ENCODE results near the gene CDR2. TPM values are rescaled to one million over a fixed set of nuclear protein-coding genes. Genes with fewer than 3 reads are reported as not detected.

The CDR2 gene
- total and polyA plus RNA-seq, 2 experiments from 2014 or later = 26.7 to 30.9 TPM

DNA sequence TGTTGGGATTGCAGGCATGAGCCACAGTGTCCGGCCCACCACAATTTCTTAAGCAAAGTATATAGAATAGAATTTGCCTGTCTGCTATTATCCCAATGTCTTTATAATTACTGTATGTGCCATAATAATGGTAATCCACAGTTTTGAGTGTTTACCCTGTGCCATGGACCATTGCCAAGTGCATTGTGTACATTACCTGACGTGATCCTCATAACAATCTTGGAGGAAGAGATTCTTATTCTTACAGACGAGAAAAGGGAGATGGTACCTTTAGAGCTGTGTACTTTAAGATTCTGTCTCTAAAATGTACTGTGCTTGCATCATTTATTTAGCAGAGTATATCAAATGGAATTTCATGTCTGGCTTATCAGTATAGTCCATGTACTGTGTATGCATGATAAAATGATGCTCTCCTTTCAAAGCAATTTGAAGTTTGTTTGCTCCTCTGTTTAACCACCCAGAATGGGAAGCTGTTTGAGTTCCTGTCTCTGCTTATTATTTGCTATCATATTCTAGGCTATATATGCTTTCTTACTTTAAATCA, 13.8 kb upstream of the CDR2 start:
- H3K4me3 ChIP-seq = no peak overlapping the region
- no peaks in the 10 kb centered on the region for H4K20me1 ChIP-seq (ENCODE audit: insufficient read depth, poor library complexity, severe bottlenecking)
- DNase-seq (ENCODE audit: low spot score) = no peak
- H3K36me3 ChIP-seq (replicated peaks; ENCODE audit: insufficient read depth, low read depth) = no peaks in the 10 kb centered on the region
- no peaks in the 10 kb centered on the region for H3K9me3 ChIP-seq (ENCODE audit: low read depth)
- no peaks in the 10 kb centered on the region for H3K9me2 ChIP-seq (replicated peaks; ENCODE audit: insufficient read depth)
- no peak overlapping the region for H3K4me2 ChIP-seq
- 77% methylated on average over 3 of the region's 3 CpGs for WGBS (ENCODE audit: low lambda C conversion rate, missing lambda C conversion rate)
- no peak overlapping the region for H3K27ac ChIP-seq
- TF ChIP-seq, protein P1, sequence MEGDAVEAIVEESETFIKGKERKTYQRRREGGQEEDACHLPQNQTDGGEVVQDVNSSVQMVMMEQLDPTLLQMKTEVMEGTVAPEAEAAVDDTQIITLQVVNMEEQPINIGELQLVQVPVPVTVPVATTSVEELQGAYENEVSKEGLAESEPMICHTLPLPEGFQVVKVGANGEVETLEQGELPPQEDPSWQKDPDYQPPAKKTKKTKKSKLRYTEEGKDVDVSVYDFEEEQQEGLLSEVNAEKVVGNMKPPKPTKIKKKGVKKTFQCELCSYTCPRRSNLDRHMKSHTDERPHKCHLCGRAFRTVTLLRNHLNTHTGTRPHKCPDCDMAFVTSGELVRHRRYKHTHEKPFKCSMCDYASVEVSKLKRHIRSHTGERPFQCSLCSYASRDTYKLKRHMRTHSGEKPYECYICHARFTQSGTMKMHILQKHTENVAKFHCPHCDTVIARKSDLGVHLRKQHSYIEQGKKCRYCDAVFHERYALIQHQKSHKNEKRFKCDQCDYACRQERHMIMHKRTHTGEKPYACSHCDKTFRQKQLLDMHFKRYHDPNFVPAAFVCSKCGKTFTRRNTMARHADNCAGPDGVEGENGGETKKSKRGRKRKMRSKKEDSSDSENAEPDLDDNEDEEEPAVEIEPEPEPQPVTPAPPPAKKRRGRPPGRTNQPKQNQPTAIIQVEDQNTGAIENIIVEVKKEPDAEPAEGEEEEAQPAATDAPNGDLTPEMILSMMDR (IDR thresholded peaks at IDR 0.05; ENCODE audit: poor library complexity) = no peak
- TF ChIP-seq EZH2phosphoT487 (IDR thresholded peaks at IDR 0.05; ENCODE audit: low read depth, severe bottlenecking, unreplicated experiment) (no peak), EZH2 (IDR thresholded peaks at IDR 0.05; ENCODE audit: borderline replicate concordance) (no peak)
- H3K4me1 ChIP-seq (ENCODE audit: insufficient read depth) = no peaks in the 10 kb centered on the region
- H3K27me3 ChIP-seq = no peaks in the 10 kb centered on the region
- no peak overlapping the region for H2AFZ ChIP-seq
- no peaks in the 10 kb centered on the region for H3K79me2 ChIP-seq

DNA sequence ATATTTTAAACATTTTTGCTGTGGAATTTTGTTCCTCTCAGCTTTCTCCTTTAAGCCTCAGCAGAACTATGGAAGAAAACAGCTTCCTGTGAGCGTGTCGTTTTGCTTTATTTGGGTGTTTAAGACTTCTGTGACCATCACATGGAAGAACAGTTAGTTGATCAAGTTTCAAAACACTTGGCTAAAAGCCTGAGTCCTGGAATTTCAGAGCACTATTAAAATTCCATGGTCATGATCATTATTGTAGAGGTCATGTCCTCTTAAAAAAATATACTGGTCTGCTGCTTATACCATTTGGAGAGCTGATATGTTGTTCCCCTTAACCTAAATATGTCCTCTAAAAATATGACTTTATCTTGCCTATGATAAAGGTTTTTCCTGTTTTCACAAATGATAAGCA, 12.6 kb upstream of the CDR2 start:
- no peaks in the 10 kb centered on the region for H3K79me2 ChIP-seq
- TF ChIP-seq EZH2phosphoT487 (IDR thresholded peaks at IDR 0.05; ENCODE audit: low read depth, severe bottlenecking, unreplicated experiment) (no peak), EZH2 (IDR thresholded peaks at IDR 0.05; ENCODE audit: borderline replicate concordance) (no peak)
- TF ChIP-seq, protein P1 (IDR thresholded peaks at IDR 0.05; ENCODE audit: poor library complexity) = no peak
- no peaks in the 10 kb centered on the region for H3K9me2 ChIP-seq (replicated peaks; ENCODE audit: insufficient read depth)
- no peak overlapping the region for H2AFZ ChIP-seq
- no peaks in the 10 kb centered on the region for H3K27me3 ChIP-seq
- no peaks in the 10 kb centered on the region for H3K36me3 ChIP-seq (replicated peaks; ENCODE audit: insufficient read depth, low read depth)
- no peaks in the 10 kb centered on the region for H3K9me3 ChIP-seq (ENCODE audit: low read depth)
- no peak overlapping the region for H3K27ac ChIP-seq
- H3K4me2 ChIP-seq = no peak overlapping the region
- no peaks in the 10 kb centered on the region for H3K4me1 ChIP-seq (ENCODE audit: insufficient read depth)
- no peak for DNase-seq (ENCODE audit: low spot score)
- 36% methylated on average over 2 of the region's 2 CpGs for WGBS (ENCODE audit: low lambda C conversion rate, missing lambda C conversion rate)
- no peak overlapping the region for H3K4me3 ChIP-seq
- no peaks in the 10 kb centered on the region for H4K20me1 ChIP-seq (ENCODE audit: insufficient read depth, poor library complexity, severe bottlenecking)

DNA sequence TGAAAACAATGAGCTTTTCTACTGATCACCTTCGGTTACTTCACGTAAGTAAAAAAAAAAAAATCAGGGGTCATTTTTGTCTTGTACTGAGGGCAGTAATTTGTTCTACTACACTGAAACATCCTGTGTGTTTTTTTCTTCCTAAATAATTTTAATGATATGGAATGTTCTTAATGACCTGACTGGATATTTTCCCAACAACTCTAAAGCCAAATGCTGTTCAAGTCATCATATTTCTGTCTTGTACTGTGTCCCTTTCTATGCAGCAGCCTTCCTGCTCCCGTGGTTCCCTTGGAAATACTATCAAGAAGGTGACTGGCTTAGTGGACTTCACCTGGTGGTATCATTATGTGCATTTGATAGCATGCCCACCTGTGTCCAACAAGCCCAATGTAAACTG, 10.8 kb upstream of the CDR2 start:
- 95% methylated on average over 3 of the region's 3 CpGs for WGBS (ENCODE audit: low lambda C conversion rate, missing lambda C conversion rate)
- no peaks in the 10 kb centered on the region for H3K9me2 ChIP-seq (replicated peaks; ENCODE audit: insufficient read depth)
- no peaks in the 10 kb centered on the region for H4K20me1 ChIP-seq (ENCODE audit: insufficient read depth, poor library complexity, severe bottlenecking)
- H3K27ac ChIP-seq = no peak overlapping the region
- H3K4me3 ChIP-seq = no peak overlapping the region
- TF ChIP-seq EZH2phosphoT487 (IDR thresholded peaks at IDR 0.05; ENCODE audit: low read depth, severe bottlenecking, unreplicated experiment) (no peak), EZH2 (IDR thresholded peaks at IDR 0.05; ENCODE audit: borderline replicate concordance) (no peak)
- H2AFZ ChIP-seq = no peak overlapping the region
- DNase-seq (ENCODE audit: low spot score) = no peak
- no peaks in the 10 kb centered on the region for H3K36me3 ChIP-seq (replicated peaks; ENCODE audit: insufficient read depth, low read depth)
- no peaks in the 10 kb centered on the region for H3K79me2 ChIP-seq
- H3K4me1 ChIP-seq (ENCODE audit: insufficient read depth) = no peaks in the 10 kb centered on the region
- H3K9me3 ChIP-seq (ENCODE audit: low read depth) = no peaks in the 10 kb centered on the region
- no peak overlapping the region for H3K4me2 ChIP-seq
- H3K27me3 ChIP-seq = no peaks in the 10 kb centered on the region

DNA sequence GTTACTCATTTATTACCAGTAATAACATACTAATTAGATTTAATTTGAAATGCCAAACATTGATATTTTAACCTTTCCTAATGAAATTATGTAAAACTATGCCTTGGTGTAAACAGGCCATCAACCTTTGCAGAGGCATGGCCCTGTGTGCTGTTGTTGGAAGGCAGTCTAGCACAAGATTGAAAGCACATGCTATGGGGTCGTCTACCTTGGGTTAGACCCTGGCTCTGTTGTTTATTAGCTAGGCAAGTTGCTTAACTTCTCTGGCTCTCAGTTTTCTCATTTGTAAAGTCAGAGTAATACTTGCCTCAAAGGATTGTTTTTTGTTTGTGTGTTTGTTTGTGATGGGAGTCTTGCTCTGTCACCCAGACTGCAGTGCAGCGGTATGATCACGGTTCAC, 9.4 kb upstream of the CDR2 start:
- Histone ChIP-seq H4K20me1 (ENCODE audit: insufficient read depth, poor library complexity, severe bottlenecking) (no peaks in the 10 kb centered on the region), H3K79me2 (no peaks in the 10 kb centered on the region), H3K27ac (no peak overlapping the region), H3K9me3 (ENCODE audit: low read depth) (no peaks in the 10 kb centered on the region), H3K27me3 (no peaks in the 10 kb centered on the region), H3K9me2 (replicated peaks; ENCODE audit: insufficient read depth) (no peaks in the 10 kb centered on the region), H3K4me2 (no peak overlapping the region), H3K36me3 (replicated peaks; ENCODE audit: insufficient read depth, low read depth) (no peaks in the 10 kb centered on the region), H3K4me3 (no peak overlapping the region), H2AFZ (no peak overlapping the region), H3K4me1 (ENCODE audit: insufficient read depth) (no peaks in the 10 kb centered on the region)
- DNase-seq (ENCODE audit: low spot score) = no peak
- 88% methylated on average over 3 of the region's 3 CpGs for WGBS (ENCODE audit: low lambda C conversion rate, missing lambda C conversion rate)
- TF ChIP-seq, protein P1 (IDR thresholded peaks at IDR 0.05; ENCODE audit: poor library complexity) = no peak
